ENCODE measurements around the gene HAUS2. TPM values are rescaled to one million over a fixed set of nuclear protein-coding genes. Genes with fewer than 3 reads are reported as not detected.

HAUS2 gene
- total RNA-seq (ENCODE audit: low replicate concordance) = 17.3 and 23.2 TPM in 2 replicates
- long read RNA-seq, transcript HAUS2-201 (6 exons, 3,949 nt) = major isoform, 10 of 17 reads
- long read RNA-seq, partial matches to known transcripts = 2 of 17 reads
- long read RNA-seq, other reads (novel, unspliced or antisense) = 2 of 17 reads

DNA sequence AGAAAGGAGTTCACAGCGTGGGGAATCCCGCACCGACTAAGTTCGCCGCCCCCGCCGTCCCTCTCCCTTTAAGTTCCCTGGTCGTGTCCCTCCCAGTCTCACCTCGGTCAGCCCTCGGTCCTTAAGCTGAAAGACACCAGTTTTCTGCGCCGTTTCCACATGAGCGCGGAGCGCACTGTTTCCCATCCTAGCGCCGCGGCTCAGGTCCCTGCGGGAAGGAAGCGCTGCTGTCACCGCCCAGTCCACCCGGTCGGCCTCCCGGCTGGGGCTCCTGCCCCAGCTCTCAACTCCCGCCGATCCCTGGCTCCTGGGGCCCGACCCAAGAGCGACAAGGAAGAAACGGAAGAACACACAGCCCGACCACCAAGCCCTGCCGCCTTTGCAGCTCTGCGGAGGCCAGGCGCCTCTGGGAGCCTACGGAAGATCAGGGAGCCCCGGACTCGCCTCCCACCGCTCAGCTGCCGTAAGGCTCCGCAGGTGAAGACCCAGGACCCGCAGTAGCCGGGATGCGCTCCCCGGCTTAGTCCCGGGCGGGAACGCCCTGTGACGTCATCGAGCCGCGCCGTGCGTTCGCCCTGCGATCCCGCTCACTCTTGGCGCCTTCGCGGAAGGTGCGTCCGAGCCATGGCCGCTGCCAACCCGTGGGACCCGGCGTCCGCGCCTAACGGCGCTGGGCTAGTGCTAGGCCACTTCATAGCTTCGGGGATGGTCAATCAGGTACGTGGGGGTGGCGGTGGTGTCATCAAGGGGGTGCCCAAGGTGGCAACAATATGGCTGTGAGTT, at the start of gene HAUS2, which contains the start of gene LRRC57:
Gene HAUS2 (plus strand): TSS at position 590 of the 783 bp plus-strand sequence. CDS start 35 bp downstream, at position 625.
Gene LRRC57 (minus strand): TSS at position 545 of the 783 bp plus-strand sequence. CDS start 359 bp downstream, at position 186.
- H3K4me3 Mint-ChIP-seq = peak within 1 kb of the TSS; percentile 97
- H3K9me3 Mint-ChIP-seq = no peaks in the 10 kb centered on the region
- H3K27me3 Mint-ChIP-seq = no peaks in the 10 kb centered on the region
- peaks cover 4% of the 10 kb centered on the region for H3K36me3 Mint-ChIP-seq
- TF ChIP-seq, protein P1, sequence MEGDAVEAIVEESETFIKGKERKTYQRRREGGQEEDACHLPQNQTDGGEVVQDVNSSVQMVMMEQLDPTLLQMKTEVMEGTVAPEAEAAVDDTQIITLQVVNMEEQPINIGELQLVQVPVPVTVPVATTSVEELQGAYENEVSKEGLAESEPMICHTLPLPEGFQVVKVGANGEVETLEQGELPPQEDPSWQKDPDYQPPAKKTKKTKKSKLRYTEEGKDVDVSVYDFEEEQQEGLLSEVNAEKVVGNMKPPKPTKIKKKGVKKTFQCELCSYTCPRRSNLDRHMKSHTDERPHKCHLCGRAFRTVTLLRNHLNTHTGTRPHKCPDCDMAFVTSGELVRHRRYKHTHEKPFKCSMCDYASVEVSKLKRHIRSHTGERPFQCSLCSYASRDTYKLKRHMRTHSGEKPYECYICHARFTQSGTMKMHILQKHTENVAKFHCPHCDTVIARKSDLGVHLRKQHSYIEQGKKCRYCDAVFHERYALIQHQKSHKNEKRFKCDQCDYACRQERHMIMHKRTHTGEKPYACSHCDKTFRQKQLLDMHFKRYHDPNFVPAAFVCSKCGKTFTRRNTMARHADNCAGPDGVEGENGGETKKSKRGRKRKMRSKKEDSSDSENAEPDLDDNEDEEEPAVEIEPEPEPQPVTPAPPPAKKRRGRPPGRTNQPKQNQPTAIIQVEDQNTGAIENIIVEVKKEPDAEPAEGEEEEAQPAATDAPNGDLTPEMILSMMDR (conservative IDR thresholded peaks at IDR 0.05) = no peak
- peak; percentile 93 for DNase-seq (ENCODE audit: extremely low spot score, unreplicated experiment)
- H3K4me1 Mint-ChIP-seq (ENCODE audit: unreplicated experiment) = peaks cover 31% of the 10 kb centered on the region
- H3K27ac Mint-ChIP-seq = peak within 1 kb of the TSS; percentile 96

GRCh38 chr15:42499858-42500609, 48.6 kb upstream of the HAUS2 start:
- H3K36me3 Mint-ChIP-seq = peaks cover 9% of the 10 kb centered on the region
- H3K9me3 Mint-ChIP-seq = no peaks in the 10 kb centered on the region
- TF ChIP-seq, protein P1 (conservative IDR thresholded peaks at IDR 0.05) = no peak
- H3K27ac Mint-ChIP-seq = peak overlapping the region; percentile 24
- DNase-seq (ENCODE audit: extremely low spot score, unreplicated experiment) = no peak
- H3K27me3 Mint-ChIP-seq = no peaks in the 10 kb centered on the region
- H3K4me1 Mint-ChIP-seq (ENCODE audit: unreplicated experiment) = peaks cover 25% of the 10 kb centered on the region
- H3K4me3 Mint-ChIP-seq = no peak overlapping the region

DNA sequence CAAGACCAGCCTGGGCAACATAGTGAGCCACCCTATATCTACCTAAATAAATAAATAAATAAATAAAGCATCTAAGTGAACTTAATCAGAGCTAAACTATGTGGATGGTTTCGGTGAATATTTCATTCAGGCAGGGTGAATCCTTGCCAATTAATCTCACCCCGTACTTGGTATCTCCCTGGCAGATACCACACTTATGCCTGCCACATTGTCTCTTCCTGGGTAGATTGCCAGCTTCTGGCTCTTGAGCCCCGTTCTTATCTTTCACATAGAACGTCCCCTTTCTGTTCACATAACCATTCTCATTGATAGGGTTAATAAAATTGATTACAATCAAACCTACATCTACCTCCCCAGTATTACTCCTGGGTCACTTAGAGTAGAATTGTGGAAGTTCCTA, 46.2 kb upstream of the HAUS2 start:
- Mint-ChIP-seq H3K4me3 (no peak overlapping the region), H3K4me1 (ENCODE audit: unreplicated experiment) (peaks cover 12% of the 10 kb centered on the region), H3K27ac (no peak overlapping the region), H3K36me3 (peaks cover 9% of the 10 kb centered on the region), H3K9me3 (no peaks in the 10 kb centered on the region), H3K27me3 (no peaks in the 10 kb centered on the region)
- TF ChIP-seq, protein P1 (conservative IDR thresholded peaks at IDR 0.05) = no peak
- no peak for DNase-seq (ENCODE audit: extremely low spot score, unreplicated experiment)

DNA sequence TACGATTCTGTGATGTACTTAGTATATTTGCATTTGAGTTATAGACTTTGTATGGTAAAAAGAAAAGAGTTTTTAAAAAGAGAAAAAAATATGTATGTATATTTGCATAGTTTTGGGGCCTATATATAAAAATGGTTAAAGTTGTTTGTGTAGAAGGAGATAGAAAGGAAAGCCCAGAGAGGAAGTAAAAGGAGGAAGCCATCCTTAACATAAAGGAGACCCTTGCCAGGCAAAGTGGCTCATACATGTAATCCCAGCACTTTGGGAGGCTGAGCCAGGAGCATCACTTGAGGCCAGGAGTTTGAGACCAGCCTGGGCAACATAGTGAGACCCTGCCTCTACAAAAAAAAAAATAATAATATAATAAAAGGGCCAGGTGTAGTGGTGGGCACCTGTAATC, 44.8 kb upstream of the HAUS2 start:
- TF ChIP-seq, protein P1 (conservative IDR thresholded peaks at IDR 0.05) = no peak
- no peaks in the 10 kb centered on the region for H3K27me3 Mint-ChIP-seq
- no peak for DNase-seq (ENCODE audit: extremely low spot score, unreplicated experiment)
- H3K4me3 Mint-ChIP-seq = no peak overlapping the region
- no peaks in the 10 kb centered on the region for H3K9me3 Mint-ChIP-seq
- H3K27ac Mint-ChIP-seq = no peak overlapping the region
- peaks cover 18% of the 10 kb centered on the region for H3K4me1 Mint-ChIP-seq (ENCODE audit: unreplicated experiment)
- peaks cover 4% of the 10 kb centered on the region for H3K36me3 Mint-ChIP-seq

- Mint-ChIP-seq H3K9me3 (no peaks in the 10 kb centered on the region), H3K4me1 (ENCODE audit: unreplicated experiment) (peaks cover 18% of the 10 kb centered on the region), H3K27me3 (no peaks in the 10 kb centered on the region), H3K36me3 (peaks cover 4% of the 10 kb centered on the region), H3K27ac (no peak overlapping the region), H3K4me3 (no peak overlapping the region)
- no peak for DNase-seq (ENCODE audit: extremely low spot score, unreplicated experiment)
- TF ChIP-seq, protein P1 (conservative IDR thresholded peaks at IDR 0.05) = no peak
These were observed 44.0 kb upstream of the HAUS2 start for GRCh38 chr15:42504631-42505030.
